Non-pigmented ciliary epithelial cell (primary cell): ENCODE results near the gene CLTC.

Experiments used
- DNase-seq: peaks from one replicate; pipeline ENCODE4 v3.0.0-alpha.2; 2010; ENCODE audit warnings: low read depth

CLTC gene

DNA sequence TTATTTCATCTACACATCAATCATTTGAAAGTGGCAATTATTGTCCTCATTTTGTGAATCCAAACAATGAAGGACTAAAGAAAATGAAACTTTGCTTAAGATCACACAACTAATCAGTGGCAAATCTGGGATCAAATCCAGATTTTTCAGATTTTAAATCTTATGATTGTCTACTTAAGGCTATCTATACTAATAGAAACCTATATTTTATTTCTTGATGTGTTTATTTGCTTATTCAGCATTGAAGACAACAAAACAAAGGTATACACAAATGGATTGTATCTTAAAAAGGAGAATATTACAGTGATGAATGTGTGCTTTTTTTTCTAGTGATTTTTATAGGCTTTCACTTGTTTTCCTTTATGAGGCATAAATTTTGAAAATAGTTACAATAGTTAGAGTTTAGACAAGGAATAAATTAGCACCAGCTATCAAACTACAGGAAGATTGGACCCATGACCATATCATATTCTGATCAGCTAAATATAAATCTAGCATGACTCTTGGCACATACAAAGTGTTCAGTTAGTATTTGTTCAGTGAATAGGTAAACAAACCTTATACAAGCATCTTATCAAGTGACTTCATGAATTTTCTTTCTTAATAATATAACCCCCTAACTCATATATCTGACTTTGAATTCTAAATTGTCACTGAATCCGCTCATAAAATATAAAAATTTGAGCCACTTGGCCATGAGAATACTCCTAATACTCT is 108.3 kb downstream of the CLTC start:
- no peak for DNase-seq

DNA sequence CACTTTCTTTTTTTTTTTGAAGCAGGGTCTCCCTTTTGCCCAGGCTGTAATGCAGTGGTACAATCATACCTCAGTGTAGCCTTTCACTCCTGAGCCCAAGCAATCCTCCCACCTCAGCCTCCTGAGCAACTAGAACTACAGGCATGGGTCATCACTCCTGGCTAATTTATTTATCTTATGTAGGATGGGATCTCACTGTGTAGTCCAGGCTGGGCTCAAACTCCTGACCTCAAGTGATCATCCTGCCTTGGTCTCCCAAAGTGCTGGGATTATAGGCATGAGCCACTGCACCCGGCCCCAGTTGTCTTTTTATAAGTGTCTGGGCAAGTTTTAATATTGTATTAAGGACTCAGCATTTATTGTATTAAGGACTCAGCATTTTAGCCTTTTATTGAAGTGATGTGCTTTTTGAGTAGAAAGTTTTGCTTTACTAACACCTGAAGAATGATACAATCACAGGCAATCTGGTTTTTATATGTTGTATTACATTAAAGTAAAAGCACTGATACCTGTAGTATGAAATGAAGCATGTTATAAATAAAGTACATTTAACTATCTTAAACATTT is 110.7 kb downstream of the CLTC start:
- DNase-seq = no peak

DNA sequence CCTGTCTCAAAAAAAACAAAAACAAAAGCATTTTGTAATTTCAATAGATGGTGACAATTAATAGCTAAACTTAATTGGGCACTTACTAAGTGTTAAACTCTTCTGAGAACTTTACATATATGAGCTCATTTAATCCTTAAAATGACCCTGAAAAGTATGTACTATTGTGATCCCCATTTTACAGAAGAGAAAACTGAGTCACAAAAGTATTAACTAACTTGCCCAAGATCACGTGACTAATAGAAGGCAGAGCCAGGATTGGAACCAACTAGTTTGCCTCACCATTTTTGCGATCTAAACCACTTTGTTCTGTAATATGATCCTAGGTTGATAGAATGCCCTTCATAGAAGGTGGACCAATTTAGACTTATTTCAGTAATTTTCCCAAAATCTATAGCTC is 114.0 kb downstream of the CLTC start:
- no peak for DNase-seq

DNA sequence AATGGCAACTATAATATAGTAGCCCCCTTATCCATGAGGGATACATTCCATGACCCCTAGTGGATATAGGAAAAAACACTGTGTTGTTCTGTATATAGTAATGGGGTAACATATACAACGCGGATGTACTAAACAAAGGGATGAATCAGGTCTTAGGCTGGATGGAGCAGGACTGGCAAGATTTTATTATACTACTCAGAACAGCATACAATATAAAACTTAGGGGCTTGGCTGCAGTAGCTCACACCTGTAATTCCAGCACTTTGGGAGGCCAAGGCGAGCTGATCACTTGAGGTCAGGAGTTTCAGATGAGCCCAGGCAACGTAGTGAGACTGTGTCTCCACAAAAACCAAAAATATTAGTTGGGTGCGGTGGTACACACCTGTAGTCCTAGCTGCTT is 114.5 kb downstream of the CLTC start:
- DNase-seq = no peak

DNA sequence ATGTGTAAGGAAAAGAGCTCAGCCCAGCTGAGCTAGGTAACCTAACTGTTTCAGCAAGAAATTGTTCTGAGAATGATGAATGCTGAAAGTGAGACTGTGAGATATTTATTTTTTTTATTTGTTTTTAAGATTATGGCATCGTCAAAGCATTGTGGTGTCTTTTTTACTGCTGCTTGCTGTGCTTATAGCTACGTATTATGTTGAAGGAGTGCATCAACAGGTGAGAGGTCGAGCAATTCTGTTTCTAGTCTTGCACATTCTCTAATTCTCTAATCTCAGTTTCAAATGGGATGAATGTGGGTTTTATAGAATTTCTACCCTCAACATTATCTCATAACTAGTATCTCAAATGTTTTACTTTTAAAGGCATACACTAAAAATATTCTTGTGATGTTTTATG is 117.6 kb downstream of the CLTC start:
- DNase-seq = no peak

DNA sequence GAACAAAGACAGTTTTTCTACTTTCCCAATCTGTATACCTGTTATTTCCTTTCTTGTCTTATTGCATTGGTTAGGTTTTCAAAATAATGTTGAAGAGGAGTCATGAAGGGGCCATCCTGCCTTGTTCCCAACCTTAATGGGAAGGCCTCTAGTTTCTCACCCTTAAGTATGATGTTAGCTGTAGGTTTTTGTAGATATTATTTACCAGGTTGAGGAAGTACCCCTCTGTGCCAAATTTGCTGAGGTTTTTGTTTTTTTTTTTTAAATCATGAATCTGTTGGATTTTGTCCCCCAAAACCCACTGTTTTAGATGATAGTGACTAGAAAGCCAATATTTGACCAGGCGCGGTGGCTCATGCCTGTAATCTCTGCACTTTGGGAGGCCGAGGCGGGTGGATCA is 124.1 kb downstream of the CLTC start:
- no peak for DNase-seq

DNA sequence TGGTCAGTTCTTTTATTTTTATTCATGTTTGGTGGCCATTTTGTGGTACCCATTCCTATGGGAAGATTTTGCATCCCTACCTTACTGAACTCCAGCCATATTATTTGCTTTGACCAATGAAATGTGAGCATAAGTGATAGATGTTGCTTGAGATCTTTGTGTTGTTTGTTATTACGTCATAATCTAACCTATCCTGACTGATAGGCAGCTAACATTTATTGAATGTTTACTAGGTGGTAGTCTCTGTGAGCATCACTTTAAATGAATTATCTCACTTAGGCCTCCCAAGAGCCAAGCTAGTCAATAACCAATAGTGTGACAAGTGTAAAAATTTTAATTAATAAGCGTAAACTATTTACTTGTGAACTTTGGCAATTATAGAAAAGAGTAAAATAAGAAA is 125.3 kb downstream of the CLTC start:
- DNase-seq = no peak
